ENCODE data around the gene HIVEP3. TPM values are rescaled to one million over a fixed set of nuclear protein-coding genes. Genes with fewer than 3 reads are reported as not detected.

The HIVEP3 gene
- polyA plus RNA-seq, 1 of the 3 experiments (the other 2 are of a cell fraction): 6.4 TPM

GRCh38 chr1:41467673-41468072 lies 451.0 kb downstream of the HIVEP3 start (continued):
- TF ChIP-seq, protein P1, sequence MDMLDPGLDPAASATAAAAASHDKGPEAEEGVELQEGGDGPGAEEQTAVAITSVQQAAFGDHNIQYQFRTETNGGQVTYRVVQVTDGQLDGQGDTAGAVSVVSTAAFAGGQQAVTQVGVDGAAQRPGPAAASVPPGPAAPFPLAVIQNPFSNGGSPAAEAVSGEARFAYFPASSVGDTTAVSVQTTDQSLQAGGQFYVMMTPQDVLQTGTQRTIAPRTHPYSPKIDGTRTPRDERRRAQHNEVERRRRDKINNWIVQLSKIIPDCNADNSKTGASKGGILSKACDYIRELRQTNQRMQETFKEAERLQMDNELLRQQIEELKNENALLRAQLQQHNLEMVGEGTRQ (IDR thresholded peaks at IDR 0.05; ENCODE audit: borderline replicate concordance, low read depth, low read length): no peak
- TF ChIP-seq, protein P2, sequence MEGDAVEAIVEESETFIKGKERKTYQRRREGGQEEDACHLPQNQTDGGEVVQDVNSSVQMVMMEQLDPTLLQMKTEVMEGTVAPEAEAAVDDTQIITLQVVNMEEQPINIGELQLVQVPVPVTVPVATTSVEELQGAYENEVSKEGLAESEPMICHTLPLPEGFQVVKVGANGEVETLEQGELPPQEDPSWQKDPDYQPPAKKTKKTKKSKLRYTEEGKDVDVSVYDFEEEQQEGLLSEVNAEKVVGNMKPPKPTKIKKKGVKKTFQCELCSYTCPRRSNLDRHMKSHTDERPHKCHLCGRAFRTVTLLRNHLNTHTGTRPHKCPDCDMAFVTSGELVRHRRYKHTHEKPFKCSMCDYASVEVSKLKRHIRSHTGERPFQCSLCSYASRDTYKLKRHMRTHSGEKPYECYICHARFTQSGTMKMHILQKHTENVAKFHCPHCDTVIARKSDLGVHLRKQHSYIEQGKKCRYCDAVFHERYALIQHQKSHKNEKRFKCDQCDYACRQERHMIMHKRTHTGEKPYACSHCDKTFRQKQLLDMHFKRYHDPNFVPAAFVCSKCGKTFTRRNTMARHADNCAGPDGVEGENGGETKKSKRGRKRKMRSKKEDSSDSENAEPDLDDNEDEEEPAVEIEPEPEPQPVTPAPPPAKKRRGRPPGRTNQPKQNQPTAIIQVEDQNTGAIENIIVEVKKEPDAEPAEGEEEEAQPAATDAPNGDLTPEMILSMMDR (IDR thresholded peaks at IDR 0.05): no peak
- TF ChIP-seq RXRA (IDR thresholded peaks at IDR 0.05; ENCODE audit: borderline replicate concordance, low read depth): no peak
- no peak for TF ChIP-seq POLR2AphosphoS5 (IDR thresholded peaks at IDR 0.05; ENCODE audit: low read depth, low read length)
- TF ChIP-seq USF1 (IDR thresholded peaks at IDR 0.05; ENCODE audit: borderline replicate concordance, low read depth): no peak

DNA sequence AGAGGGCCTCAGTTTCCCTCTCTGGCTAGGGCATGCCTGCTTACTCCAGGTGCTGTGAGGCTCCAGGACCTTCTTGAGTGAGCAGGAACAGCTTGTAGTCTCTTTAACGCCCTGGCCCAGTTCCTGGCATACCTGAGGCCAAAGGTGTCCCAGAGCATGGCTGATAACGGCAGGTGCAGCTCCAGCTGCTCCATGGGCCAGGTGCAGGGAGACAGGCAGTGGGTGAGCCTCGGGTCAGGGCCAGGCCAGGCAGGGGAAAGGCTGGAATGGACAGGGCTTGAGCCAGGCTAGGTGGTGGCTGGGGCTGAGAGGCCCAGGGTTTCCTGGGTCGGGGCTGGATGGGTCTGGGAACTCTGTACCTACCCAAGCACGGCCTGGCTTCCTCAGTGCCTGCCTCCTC lies 452.6 kb downstream of the HIVEP3 start:
- H3F3A ChIP-seq (replicated peaks; ENCODE audit: insufficient read depth): no peaks in the 10 kb centered on the region
- no peaks in the 10 kb centered on the region for H3K27me3 ChIP-seq (ENCODE audit: insufficient read depth)
- H3K36me3 ChIP-seq (replicated peaks in 1 of 2; ENCODE audit: control insufficient read depth in 1 of 2, insufficient read depth in 2 of 2, low read length in 1 of 2): peaks cover 0 to 23% of the 10 kb centered on the region in 2 experiments
- no peaks in the 10 kb centered on the region for H3K9me3 ChIP-seq
- H3K79me2 ChIP-seq (ENCODE audit: insufficient read depth): peaks cover 3% of the 10 kb centered on the region; the same call in 1 of the 2 replicates
- CTCF ChIA-PET: interaction anchor here (1.2 to 1.8 kb wide), 3 partner anchors 9 to 50 kb away, joined by 5 to 9 read pairs (median 8); no protein-coding TSS in a partner anchor
- no peak overlapping the region for H3K27ac ChIP-seq (ENCODE audit: low read depth in 2 of 2, low read length in 1 of 2)
- TF ChIP-seq TEAD4 (IDR thresholded peaks at IDR 0.05; ENCODE audit: borderline replicate concordance, insufficient read depth): no peak
- no peak for TF ChIP-seq PBX3 (IDR thresholded peaks at IDR 0.05)
- no peak for TF ChIP-seq GATA2 (CRISPR knock-in tag; IDR thresholded peaks at IDR 0.05)
- TF ChIP-seq, protein P3, sequence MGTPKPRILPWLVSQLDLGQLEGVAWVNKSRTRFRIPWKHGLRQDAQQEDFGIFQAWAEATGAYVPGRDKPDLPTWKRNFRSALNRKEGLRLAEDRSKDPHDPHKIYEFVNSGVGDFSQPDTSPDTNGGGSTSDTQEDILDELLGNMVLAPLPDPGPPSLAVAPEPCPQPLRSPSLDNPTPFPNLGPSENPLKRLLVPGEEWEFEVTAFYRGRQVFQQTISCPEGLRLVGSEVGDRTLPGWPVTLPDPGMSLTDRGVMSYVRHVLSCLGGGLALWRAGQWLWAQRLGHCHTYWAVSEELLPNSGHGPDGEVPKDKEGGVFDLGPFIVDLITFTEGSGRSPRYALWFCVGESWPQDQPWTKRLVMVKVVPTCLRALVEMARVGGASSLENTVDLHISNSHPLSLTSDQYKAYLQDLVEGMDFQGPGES (IDR thresholded peaks at IDR 0.05; ENCODE audit: low read depth, low read length): no peak
- 80% methylated on average over 1 of the region's 5 CpGs for WGBS (ENCODE audit: low lambda C conversion rate)
- H3K4me3 ChIP-seq (ENCODE audit: low read depth in 2 of 2, low read length in 1 of 2): no peak overlapping the region
- H3K4me2 ChIP-seq: no peak overlapping the region
- H3K4me1 ChIP-seq (ENCODE audit: control insufficient read depth in 1 of 2, insufficient read depth in 2 of 2, low read depth in 1 of 2, low read length in 1 of 2): peaks cover 0 to 26% of the 10 kb centered on the region in 2 experiments; a peak in 1 of 4 replicates
- DNase-seq: no peak
- no peak overlapping the region for H3K9ac ChIP-seq
- no peak overlapping the region for H2AFZ ChIP-seq (ENCODE audit: low read depth)
- no peaks in the 10 kb centered on the region for H4K20me1 ChIP-seq (ENCODE audit: insufficient read depth)
- H3K9me2 ChIP-seq: no peaks in the 10 kb centered on the region
- POLR2A ChIA-PET: no interaction called here
